ENCODE data around the gene CNTN1.
"Not testable (repeated sequence)": the region's sequence is repeated elsewhere in the genome, so short reads cannot be mapped to it uniquely, and the experiment has no call there.

CNTN1 gene

DNA sequence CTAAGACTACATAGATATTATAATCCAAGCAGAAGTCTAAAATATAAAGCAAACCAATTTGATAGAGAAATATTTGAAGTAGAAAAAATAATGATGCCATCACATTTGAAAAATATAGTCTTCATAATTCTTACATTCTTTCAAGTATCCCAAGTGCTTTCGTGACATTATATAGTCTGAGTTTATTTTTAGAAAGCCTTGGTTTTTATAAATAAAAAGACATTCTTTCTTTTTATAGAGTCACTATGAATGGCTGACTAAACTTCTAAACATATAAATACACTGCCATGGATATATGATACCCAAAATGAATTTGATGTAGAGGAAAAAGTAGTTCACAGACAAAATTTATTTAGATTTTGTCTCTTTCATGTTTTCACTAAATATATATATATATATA, 360.8 kb downstream of the CNTN1 start:
- no peak for DNase-seq

- DNase-seq = no peak
Measured at GRCh38 chr12:41055875-41056577, 363.8 kb downstream of the CNTN1 start.

- no peak for DNase-seq
Measured at GRCh38 chr12:41058266-41058665, 366.0 kb downstream of the CNTN1 start.

DNA sequence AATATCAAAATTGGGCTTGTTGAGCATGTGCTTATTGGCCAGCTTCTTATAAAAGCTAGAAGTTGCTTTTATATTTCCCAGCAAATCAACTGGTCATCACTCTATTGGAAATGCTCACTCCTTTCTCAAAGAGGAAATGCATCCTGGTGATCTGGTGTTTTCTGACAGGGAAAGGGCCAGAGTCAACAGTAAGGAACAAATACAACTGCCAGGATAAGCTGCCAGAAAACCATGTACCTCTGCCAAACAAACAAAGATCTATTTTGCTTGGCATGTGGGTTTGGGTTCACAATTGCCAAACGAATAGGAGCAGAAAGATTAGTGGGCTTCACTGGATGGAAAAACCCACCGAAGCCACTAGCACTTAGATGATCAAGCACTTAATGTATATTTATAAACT, 369.0 kb downstream of the CNTN1 start:
- DNase-seq = peak; percentile 30

DNA sequence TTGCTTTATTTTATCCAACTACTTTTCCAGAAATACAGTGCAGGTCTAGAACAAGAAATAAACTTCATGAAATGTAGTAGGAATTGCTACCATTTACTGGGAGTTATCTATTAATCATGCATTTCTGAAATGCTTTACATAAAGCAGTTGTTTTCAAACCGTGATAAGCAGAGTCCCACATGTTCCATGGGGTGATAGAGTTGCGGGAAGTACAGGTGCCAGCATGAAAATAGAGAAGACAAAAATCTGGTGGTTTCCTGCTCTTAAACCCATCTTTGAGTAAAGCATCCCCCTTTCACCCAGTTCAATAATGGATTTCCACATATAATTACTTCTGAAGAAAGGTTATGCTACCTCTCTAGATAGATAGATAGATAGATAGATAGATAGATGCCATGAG, 372.2 kb downstream of the CNTN1 start:
- DNase-seq = no peak

GRCh38 chr12:41067941-41068645, 375.9 kb downstream of the CNTN1 start:
- DNase-seq = no peak

DNA sequence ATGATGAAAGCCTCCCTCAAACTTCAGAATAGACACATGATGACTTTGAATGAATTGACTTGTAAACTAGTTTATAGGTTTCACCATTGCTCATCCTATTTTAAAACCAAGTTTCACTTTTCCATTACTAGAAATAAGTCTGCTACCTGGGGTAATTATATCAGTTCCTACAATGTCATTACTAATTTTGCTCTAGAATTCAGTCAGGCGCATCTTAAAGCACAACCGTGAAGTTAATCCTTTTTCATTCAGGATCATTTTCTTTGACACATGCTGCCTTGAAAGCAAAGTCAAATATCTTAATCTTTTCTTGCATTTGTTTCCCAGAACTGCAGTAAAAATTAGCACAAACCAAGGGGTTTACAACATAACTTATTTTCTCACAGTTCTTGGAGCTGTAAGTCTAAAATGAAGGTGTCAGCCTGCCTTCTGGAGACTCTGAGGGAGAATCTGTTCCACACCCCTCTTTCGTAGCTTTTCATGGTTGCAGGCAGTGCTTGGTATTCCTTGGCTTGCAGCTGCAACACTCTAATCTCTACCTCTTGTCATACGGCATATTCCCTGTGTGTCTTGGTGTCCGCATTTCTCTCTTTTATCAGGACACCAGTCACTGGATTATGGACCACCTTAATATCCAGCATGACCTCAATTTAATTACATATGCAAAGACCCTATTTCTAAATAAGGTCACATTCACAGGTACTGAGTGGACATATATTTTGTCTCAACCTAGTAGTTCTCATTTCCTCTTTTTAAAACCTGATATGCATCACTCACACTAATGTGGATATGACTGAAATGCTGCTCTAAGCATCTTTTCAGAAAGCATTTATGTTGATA, 381.6 kb downstream of the CNTN1 start:
- DNase-seq = no peak

GRCh38 chr12:41074473-41074769, 382.2 kb downstream of the CNTN1 start:
- no peak for DNase-seq

DNA sequence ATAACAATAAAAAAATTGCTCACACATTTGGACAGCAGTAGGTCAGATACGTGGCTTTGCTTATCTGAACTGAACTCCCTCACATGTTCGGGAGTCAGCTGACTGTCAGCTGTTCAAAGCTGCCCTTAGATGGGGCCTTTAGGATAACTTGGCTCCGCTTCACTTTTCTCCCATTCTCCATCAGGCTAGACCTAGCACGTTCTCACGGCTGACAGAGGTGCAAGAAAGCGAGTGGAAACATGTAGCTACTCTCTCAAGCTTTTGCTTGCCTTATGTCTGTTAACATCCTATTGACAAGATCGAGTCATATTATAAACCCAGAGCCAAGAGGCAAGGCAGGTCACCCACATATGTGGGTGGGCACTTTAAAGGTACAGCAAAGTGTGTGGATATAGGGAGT, 383.9 kb downstream of the CNTN1 start:
- no peak for DNase-seq

DNA sequence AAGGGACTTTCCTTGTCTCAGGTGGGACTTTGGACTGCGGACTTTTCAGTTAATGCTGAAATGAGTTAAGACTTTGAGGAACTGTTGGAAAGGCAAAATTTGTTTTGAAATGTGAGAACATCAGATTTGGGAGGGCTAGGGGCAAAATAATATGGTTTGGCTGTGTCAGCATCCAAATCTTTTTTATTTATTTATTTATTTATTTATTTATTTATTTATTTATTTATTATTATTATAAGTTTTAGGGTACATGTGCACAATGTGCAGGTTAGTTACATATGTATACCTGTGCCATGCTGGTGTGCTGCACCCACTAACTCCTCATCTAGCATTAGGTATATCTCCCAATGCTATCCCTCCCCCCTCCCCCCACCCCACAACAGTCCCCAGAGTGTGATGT, 389.0 kb downstream of the CNTN1 start:
- not testable (repeated sequence) for DNase-seq

DNA sequence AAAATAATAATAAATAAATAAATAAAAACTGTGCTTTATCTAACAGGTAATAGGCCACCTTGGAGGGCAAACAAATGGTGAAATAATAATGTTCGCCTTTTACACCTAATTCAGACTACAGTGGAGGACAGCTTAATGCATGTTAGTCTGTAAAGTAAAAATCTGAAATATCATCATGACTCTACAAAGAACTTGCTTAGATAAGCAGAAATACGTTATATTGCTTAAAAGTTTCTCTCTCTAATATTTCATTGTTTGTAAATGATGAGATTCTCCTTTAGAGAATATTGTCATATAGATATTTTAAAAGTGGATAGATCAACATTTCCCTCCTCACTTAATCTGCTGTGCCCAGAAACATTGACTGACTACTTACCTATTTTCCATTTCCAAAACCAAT, 397.2 kb downstream of the CNTN1 start:
- DNase-seq = no peak

GRCh38 chr12:41092115-41092514, 399.9 kb downstream of the CNTN1 start:
- no peak for DNase-seq

GRCh38 chr12:41096797-41097196, 404.6 kb downstream of the CNTN1 start:
- no peak for DNase-seq

DNA sequence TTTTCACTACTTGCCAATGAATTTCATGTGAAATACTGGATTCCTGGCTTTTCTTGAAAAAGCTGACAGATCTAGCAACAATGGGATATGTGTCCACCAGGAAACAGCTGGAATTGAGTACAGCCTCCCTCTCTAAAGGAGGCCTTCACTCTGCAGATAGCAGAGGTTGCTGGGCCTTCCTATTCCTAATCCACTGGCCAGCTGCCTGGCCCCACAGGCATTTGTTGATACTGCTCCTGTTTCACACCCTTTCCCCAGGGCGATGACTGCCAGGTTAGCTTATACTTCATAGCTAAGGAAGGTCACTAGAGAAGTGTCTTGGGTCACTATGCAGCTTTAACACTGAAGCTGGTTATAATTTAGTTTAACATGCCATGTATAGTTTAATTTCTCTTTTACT, 408.3 kb downstream of the CNTN1 start:
- DNase-seq = no peak

DNA sequence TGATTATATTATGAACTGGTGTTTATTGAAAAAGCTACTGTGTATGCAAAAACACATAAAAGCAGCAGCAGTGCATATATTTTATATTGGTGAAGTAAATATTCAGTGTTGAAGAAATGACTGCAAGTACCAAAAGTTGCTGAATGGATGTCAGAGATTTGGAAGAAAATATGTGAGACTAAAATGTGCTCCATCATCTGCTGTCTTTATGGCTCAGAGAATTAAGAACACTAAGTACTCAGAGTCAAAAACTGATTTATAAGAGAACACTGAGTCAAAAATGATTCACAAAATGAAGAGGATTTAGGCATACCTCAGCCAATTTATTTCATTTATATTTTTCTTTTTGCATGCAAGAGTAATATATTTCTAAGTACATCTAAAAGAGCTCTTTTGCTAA, 409.6 kb downstream of the CNTN1 start:
- DNase-seq = no peak

GRCh38 chr12:41103614-41104013, 411.4 kb downstream of the CNTN1 start:
- DNase-seq = no peak

DNA sequence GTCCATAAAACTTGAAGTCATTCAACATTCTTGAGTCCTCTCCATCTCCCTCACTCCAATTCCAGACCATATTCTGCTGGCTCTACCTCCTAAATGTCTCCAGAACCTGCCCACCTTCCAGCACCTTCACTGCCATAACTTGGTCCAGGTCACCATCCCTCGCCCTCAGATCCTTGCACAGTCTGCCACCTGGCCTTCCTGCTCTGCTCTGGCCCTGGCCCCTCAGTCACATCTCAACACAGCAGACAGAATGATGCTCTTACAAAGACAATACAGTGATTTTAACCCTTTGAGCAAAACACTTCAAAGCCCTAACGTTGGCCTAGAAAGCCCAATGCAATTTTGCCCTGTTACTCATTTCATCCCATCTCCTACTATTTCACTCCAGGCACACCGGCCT, 414.1 kb downstream of the CNTN1 start:
- no peak for DNase-seq

- peak; percentile 55 for DNase-seq
Measured at GRCh38 chr12:41108032-41108431, 415.8 kb downstream of the CNTN1 start.

DNA sequence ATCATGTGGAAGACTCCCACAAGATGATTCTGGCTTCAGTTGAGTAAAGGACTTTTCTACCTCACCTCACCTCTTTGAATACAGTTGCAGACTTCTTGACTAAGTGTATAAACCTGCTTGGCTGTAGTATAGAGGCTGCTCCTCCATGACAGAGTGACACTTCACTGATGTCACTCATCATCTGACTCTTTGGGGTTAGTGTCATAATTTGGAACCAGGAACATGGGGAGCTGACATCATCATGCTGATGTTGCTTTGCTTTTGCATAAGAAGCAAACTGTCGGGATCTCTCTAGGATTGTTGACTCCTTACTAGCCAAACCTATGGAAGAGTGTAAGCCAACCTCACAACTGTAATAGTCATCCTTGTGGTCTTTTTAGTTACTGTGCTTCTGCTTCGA, 420.7 kb downstream of the CNTN1 start:
- DNase-seq = no peak

- no peak for DNase-seq
Measured at GRCh38 chr12:41120211-41120610, 428.0 kb downstream of the CNTN1 start.

- no peak for DNase-seq
Measured at GRCh38 chr12:41121374-41121773, 429.1 kb downstream of the CNTN1 start.
